ENCODE measurements around the gene PRICKLE1. TPM values are rescaled to one million over a fixed set of nuclear protein-coding genes. Genes with fewer than 3 reads are reported as not detected.
A peak's percentile ranks its signal among the peaks of the same experiment; 100 is the strongest.

PRICKLE1 gene
- total RNA-seq, 6 experiments from 2014 or later: 3.7 to 10.0 (median 8.6) TPM

GRCh38 chr12:42484996-42485395 is 104.5 kb downstream of the PRICKLE1 start:
- no peak for DNase-seq
- Mint-ChIP-seq H3K27me3 (ENCODE audit: insufficient read depth) (peaks cover 10% of the 10 kb centered on the region), H3K9me3 (no peaks in the 10 kb centered on the region), H3K27ac (no peak overlapping the region), H3K36me3 (ENCODE audit: low read depth) (no peaks in the 10 kb centered on the region), H3K4me3 (no peak overlapping the region), H3K4me1 (ENCODE audit: low read depth) (peaks cover 23% of the 10 kb centered on the region)
- no peak for TF ChIP-seq CTCF (IDR thresholded peaks at IDR 0.05)

GRCh38 chr12:42483521-42483790 is 106.1 kb downstream of the PRICKLE1 start:
- 0 out of 2 replicates have a peak overlapping the region, but pooled peaks have one; percentile 54 for H3K27ac Mint-ChIP-seq
- no peak for DNase-seq
- peaks cover 10% of the 10 kb centered on the region for H3K27me3 Mint-ChIP-seq (ENCODE audit: insufficient read depth)
- no peak for TF ChIP-seq CTCF (IDR thresholded peaks at IDR 0.05)
- H3K4me1 Mint-ChIP-seq (ENCODE audit: low read depth): peaks cover 23% of the 10 kb centered on the region
- peak overlapping the region; percentile 89 for H3K4me3 Mint-ChIP-seq
- no peaks in the 10 kb centered on the region for H3K9me3 Mint-ChIP-seq
- H3K36me3 Mint-ChIP-seq (ENCODE audit: low read depth): no peaks in the 10 kb centered on the region

GRCh38 chr12:42482748-42483520 is 106.6 kb downstream of the PRICKLE1 start:
- peak; percentile 95 for TF ChIP-seq CTCF (IDR thresholded peaks at IDR 0.05)
- Mint-ChIP-seq H3K27ac (peak overlapping the region; percentile 38; the same call in 1 of the 2 replicates), H3K4me3 (peak overlapping the region; percentile 89), H3K27me3 (ENCODE audit: insufficient read depth) (peaks cover 8% of the 10 kb centered on the region), H3K9me3 (no peaks in the 10 kb centered on the region), H3K4me1 (ENCODE audit: low read depth) (peaks cover 28% of the 10 kb centered on the region), H3K36me3 (ENCODE audit: low read depth) (no peaks in the 10 kb centered on the region)
- peak; percentile 11 for DNase-seq

- Mint-ChIP-seq H3K27ac (peak overlapping the region; percentile 38; the same call in 1 of the 2 replicates), H3K27me3 (ENCODE audit: insufficient read depth) (peaks cover 6% of the 10 kb centered on the region), H3K4me3 (peak overlapping the region; percentile 88), H3K36me3 (ENCODE audit: low read depth) (no peaks in the 10 kb centered on the region), H3K9me3 (no peaks in the 10 kb centered on the region), H3K4me1 (ENCODE audit: low read depth) (peaks cover 32% of the 10 kb centered on the region)
- DNase-seq: peak; percentile 17
- no peak for TF ChIP-seq CTCF (IDR thresholded peaks at IDR 0.05)
Observed at GRCh38 chr12:42482041-42482747, 107.4 kb downstream of the PRICKLE1 start.

GRCh38 chr12:42481368-42481767 is 108.2 kb downstream of the PRICKLE1 start:
- Mint-ChIP-seq H3K27ac (no peak overlapping the region), H3K4me3 (peak overlapping the region; percentile 88; the same call in 1 of the 2 replicates), H3K4me1 (ENCODE audit: low read depth) (peaks cover 32% of the 10 kb centered on the region), H3K9me3 (no peaks in the 10 kb centered on the region), H3K27me3 (ENCODE audit: insufficient read depth) (peaks cover 6% of the 10 kb centered on the region), H3K36me3 (ENCODE audit: low read depth) (no peaks in the 10 kb centered on the region)
- TF ChIP-seq CTCF (IDR thresholded peaks at IDR 0.05): no peak
- no peak for DNase-seq

Measured in HFFc6 (cell line).